RWPE1 (cell line): Measurements from ENCODE around the gene TTC21B.

ENCODE experiments used
- CTCF ChIA-PET: fragments of 350-600 bp; sonication (Branson Sonifier 250); formaldehyde crosslinking; extraction: SDS; loops from one replicate; lab custom pipeline; 2021; lab: Yijun Ruan, JAX
- POLR2A ChIA-PET: fragments of 400-600 bp; formaldehyde crosslinking; extraction: SDS; loops from one replicate; lab custom pipeline; 2020; ENCODE audit warnings: antibody characterized with exemption; ENCODE audit not compliant: low non-redundant PET; lab: Yijun Ruan, JAX
- DNase-seq: peaks from one replicate; pipeline ENCODE4 v3.0.0; 2012; ENCODE audit warnings: low spot score
- H3K27ac ChIP-seq: fragments of 450-650 bp; 2 replicates; pipeline ENCODE4 v1.5.1; 2017
- TF ChIP-seq, protein P1 (sequence below): fragments of 450-650 bp; conservative IDR thresholded peaks from 2 replicates; pipeline ENCODE4 v1.5.1; 2017; ENCODE audit warnings: low read depth, mild to moderate bottlenecking

The TTC21B gene

DNA sequence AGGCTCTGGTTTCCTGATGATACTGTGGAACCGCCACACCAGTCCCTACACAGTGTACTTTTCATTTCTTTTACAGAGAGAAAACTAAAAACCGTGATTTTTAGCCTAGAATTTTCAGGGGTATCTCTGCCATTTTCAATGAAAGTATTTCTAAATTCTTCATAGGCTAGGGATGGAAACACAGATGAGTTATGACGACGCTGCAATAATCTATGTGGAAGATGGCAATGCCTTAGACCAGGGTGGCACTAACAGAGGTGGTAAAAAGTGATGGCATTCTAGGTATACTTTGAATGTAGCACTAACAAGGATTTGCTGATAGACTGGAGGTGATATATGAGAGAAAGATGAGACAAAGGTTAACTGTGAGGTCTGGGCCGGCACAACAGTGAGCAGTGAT is 56.5 kb downstream of the TTC21B start:
- no peak for DNase-seq
- TF ChIP-seq, protein P1, sequence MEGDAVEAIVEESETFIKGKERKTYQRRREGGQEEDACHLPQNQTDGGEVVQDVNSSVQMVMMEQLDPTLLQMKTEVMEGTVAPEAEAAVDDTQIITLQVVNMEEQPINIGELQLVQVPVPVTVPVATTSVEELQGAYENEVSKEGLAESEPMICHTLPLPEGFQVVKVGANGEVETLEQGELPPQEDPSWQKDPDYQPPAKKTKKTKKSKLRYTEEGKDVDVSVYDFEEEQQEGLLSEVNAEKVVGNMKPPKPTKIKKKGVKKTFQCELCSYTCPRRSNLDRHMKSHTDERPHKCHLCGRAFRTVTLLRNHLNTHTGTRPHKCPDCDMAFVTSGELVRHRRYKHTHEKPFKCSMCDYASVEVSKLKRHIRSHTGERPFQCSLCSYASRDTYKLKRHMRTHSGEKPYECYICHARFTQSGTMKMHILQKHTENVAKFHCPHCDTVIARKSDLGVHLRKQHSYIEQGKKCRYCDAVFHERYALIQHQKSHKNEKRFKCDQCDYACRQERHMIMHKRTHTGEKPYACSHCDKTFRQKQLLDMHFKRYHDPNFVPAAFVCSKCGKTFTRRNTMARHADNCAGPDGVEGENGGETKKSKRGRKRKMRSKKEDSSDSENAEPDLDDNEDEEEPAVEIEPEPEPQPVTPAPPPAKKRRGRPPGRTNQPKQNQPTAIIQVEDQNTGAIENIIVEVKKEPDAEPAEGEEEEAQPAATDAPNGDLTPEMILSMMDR, result no peak
- CTCF ChIA-PET, result no interaction called here
- no peak overlapping the region for H3K27ac ChIP-seq
- POLR2A ChIA-PET, result no interaction called here

DNA sequence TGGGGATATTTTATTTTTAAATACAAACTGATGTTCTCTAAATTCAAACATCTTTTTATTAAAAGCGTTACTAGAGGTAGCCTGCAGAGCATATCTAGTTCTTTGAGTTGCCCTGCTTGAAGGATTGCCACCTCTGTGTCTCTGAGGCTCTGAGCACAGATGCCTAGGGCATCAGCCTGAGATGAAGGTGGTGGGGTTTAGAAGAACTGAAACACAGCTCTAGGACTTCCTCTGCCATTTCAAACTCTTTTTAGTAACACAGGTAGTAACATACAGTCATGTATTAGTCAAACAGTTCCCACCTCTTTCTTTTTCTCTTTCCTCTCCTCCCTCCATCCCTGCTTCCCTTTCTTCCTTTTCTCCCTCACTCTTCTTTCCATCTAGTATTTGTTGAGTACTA is 57.6 kb downstream of the TTC21B start:
- H3K27ac ChIP-seq, result no peak overlapping the region
- DNase-seq, result no peak
- POLR2A ChIA-PET, result no interaction called here
- CTCF ChIA-PET, result no interaction called here
- TF ChIP-seq, protein P1, result no peak

DNA sequence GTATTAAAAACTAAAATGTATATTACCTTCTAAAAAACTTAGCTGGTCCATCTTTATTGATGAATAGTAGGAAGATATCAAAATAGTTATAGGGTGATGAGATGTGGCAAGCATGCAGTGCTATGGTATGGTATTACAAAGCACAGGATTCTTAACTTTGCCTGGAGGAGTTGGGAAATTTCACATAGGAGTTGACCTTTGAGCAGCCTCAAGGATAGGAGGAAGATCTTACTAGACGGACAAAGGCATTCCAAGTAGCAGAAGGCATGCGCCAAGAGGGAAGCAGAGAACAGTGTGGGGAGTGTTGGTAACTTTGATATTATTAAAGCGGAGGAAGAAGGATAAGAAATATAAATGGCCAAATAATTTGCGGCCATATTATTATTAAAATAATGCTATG is 60.0 kb downstream of the TTC21B start:
- DNase-seq, result no peak
- TF ChIP-seq, protein P1, result no peak
- H3K27ac ChIP-seq, result no peak overlapping the region
- ChIA-PET CTCF (interaction anchor here (0.6 kb wide), 2 partner anchors 534 to 689 kb away, joined by 3 to 4 read pairs; no protein-coding TSS in a partner anchor), POLR2A (no interaction called here)

DNA sequence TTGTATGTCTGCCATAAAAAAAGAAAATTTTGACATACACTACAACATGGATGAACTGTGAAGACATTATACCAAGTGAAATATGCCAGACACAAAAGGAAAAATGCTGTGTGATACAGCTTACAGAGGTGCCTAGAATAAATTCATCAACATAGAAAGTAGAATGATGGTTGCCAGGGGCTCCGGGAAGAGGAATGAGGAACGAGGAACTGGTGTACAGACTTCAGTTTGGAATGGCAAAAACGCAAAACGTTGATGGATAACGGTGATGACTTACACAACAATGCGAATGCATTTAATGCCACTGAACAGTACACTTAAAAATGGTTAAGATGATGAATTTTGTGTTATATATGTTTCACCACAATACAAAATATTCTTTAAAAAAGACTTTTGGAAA is 61.0 kb downstream of the TTC21B start:
- no peak overlapping the region for H3K27ac ChIP-seq
- ChIA-PET CTCF (no interaction called here), POLR2A (no interaction called here)
- TF ChIP-seq, protein P1, result no peak
- DNase-seq, result no peak

DNA sequence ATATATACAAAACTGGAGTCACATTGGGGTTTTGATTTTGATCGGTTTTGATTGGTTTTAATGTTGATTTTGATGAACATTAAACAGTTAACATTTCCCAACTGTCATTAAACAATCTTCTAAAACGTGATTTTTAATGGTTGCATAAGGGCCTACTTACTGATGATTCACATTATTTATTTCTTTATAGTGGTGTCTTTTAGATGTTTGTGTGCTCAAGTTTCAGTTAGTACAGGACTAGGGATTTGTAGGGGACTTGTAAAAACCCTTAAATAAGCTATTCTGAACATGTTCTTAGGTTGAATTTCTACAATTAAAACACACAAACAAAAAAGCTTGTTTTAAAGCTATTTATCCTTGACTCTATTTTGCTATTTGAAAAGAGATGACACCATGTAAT is 61.6 kb downstream of the TTC21B start:
- DNase-seq, result no peak
- CTCF ChIA-PET, result interaction anchor here (0.6 kb wide), 1 partner anchor 1191 kb away, joined by 3 read pairs; no protein-coding TSS in a partner anchor
- TF ChIP-seq, protein P1, result no peak
- no peak overlapping the region for H3K27ac ChIP-seq
- POLR2A ChIA-PET, result no interaction called here

DNA sequence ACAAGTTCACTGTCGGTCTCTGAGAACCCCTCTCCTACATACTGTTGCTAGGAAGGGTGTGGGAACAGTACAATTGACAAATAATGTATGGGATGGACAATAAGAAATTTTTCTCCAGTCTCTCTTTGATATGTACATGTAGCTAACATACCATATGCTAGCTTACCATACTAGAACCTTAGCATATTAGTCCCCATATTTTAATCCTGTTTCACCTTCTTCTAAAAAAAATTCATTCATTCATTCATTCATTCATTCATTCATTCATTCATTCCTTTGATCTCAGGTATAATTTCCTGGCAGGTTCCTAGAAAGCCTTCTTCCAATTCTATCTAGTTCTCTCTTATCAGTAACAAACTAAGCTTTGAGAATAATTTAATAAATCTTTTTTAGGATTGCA is 62.2 kb downstream of the TTC21B start:
- ChIA-PET CTCF (interaction anchor here (0.6 kb wide), 1 partner anchor 1190 kb away, joined by 3 read pairs; no protein-coding TSS in a partner anchor), POLR2A (no interaction called here)
- DNase-seq, result no peak
- TF ChIP-seq, protein P1, result no peak
- H3K27ac ChIP-seq, result no peak overlapping the region
